Stimulated activated CD4-positive, alpha-beta T cell treated with anti-CD3 and anti-CD28 coated beads, Interleukin-12 subunit alpha, Interleukin-12 subunit beta, amount 100 ng/mL, for 4 hours (primary cell): Measurements from ENCODE around the gene PSMB11.

Experiments
- DNase-seq: peaks from one replicate; pipeline ENCODE4 v3.0.0-alpha.2; 2020

The PSMB11 gene

GRCh38 chr14:23089498-23090253 lies 47.7 kb downstream of the PSMB11 start:
- no peak for DNase-seq

GRCh38 chr14:23090254-23090636 lies 48.2 kb downstream of the PSMB11 start:
- DNase-seq: no peak

- no peak for DNase-seq
Measured at GRCh38 chr14:23091294-23092225, 49.5 kb downstream of the PSMB11 start.

GRCh38 chr14:23093104-23093503 lies 51.1 kb downstream of the PSMB11 start:
- DNase-seq: no peak

- no peak for DNase-seq
Measured at GRCh38 chr14:23093526-23093925, 51.5 kb downstream of the PSMB11 start.
